Neural cell (in vitro differentiated cells): Measurements from ENCODE around the gene ZNF547. TPM values are rescaled to one million over a fixed set of nuclear protein-coding genes. Genes with fewer than 3 reads are reported as not detected.
A peak's percentile ranks its signal among the peaks of the same experiment; 100 is the strongest.

ENCODE experiments used
- H2AFZ ChIP-seq: fragments of 200-600, 300-800 bp; sonication (generic), shearing (Covaris generic); 2 replicates; pipeline ENCODE4 v1.6.0; 2014; ENCODE audit warnings: low read depth, mild to moderate bottlenecking, antibody characterized with exemption, low read length, moderate library complexity
- H3F3A ChIP-seq: fragments of 200-600 bp; shearing (Covaris generic); 2 replicates; pipeline ENCODE4 v1.6.1; 2016; ENCODE audit warnings: mild to moderate bottlenecking, moderate library complexity, mixed read lengths, antibody characterized with exemption, low read length; ENCODE audit not compliant: insufficient read depth, poor library complexity, severe bottlenecking
- H3K27ac ChIP-seq: fragments of 200-600, 300-800 bp; sonication (generic), shearing (Covaris generic); 2 replicates; pipeline ENCODE4 v1.5.1; 2014; ENCODE audit warnings: mild to moderate bottlenecking, low read length, moderate library complexity
- H3K27me3 ChIP-seq: fragments of 300-800, 200-600 bp; sonication (generic), shearing (Covaris generic); 2 replicates; pipeline ENCODE4 v1.6.0; 2014; ENCODE audit warnings: mild to moderate bottlenecking, low read depth, low read length, moderate library complexity; ENCODE audit not compliant: insufficient read depth
- H3K36me3 ChIP-seq: fragments of 300-800, 200-600 bp; sonication (generic), shearing (Covaris generic); 2 replicates; pipeline ENCODE4 v1.5.1; 2014; ENCODE audit warnings: mild to moderate bottlenecking, antibody characterized with exemption, low read length, moderate library complexity; ENCODE audit not compliant: insufficient read depth
- H3K4me2 ChIP-seq: fragments of 300-800, 200-600 bp; sonication (generic), shearing (Covaris generic); 2 replicates; pipeline ENCODE4 v1.6.0; 2014; ENCODE audit warnings: mild to moderate bottlenecking, low read length
- H3K4me3 ChIP-seq: fragments of 300-800, 200-600 bp; sonication (generic), shearing (Covaris generic); 2 replicates; pipeline ENCODE4 v1.5.1; 2014; ENCODE audit warnings: mild to moderate bottlenecking, low read length, moderate library complexity
- H3K79me2 ChIP-seq: fragments of 200-600 bp; shearing (Covaris generic); replicated peaks from 2 replicates; pipeline ENCODE4 v1.6.0; 2014; ENCODE audit warnings: mild to moderate bottlenecking, low read length, moderate library complexity; ENCODE audit not compliant: insufficient read depth
- H3K9ac ChIP-seq: fragments of 300-800, 200-600 bp; sonication (generic), shearing (Covaris generic); 2 replicates; pipeline ENCODE4 v1.6.1; 2016; ENCODE audit warnings: mild to moderate bottlenecking, low read length, mixed read lengths
- H3K9me2 ChIP-seq: fragments of 200-600 bp; shearing (Covaris generic); 2 replicates; pipeline ENCODE4 v1.6.1; 2016; ENCODE audit warnings: mild to moderate bottlenecking, low read length, mixed read lengths; ENCODE audit not compliant: insufficient read depth
- H3K9me3 ChIP-seq: fragments of 200-600, 300-800 bp; sonication (generic), shearing (Covaris generic); 2 replicates; pipeline ENCODE4 v1.6.1; 2016; ENCODE audit warnings: mild to moderate bottlenecking, mixed run types, low read length, moderate library complexity, mixed read lengths
- H4K20me1 ChIP-seq: fragments of 200-600 bp; shearing (Covaris generic); 2 replicates; pipeline ENCODE4 v1.6.1; 2016; ENCODE audit warnings: mild to moderate bottlenecking, mixed run types; ENCODE audit not compliant: insufficient read depth
- EP300 ChIP-seq: fragments of 450-650 bp; conservative IDR thresholded peaks from 2 replicates; pipeline ENCODE4 v1.6.1; 2014; ENCODE audit warnings: antibody characterized with exemption, mild to moderate bottlenecking, moderate library complexity; ENCODE audit not compliant: poor library complexity, severe bottlenecking
- EZH2 ChIP-seq: fragments of 200-600, 300-800 bp; shearing (Covaris generic), sonication (generic); IDR thresholded peaks from 2 replicates; pipeline ENCODE4 v1.6.1; 2014; ENCODE audit warnings: antibody characterized with exemption, low read length, borderline replicate concordance, mild to moderate bottlenecking; ENCODE audit not compliant: insufficient read depth, poor library complexity, severe bottlenecking
- MXI1 ChIP-seq: fragments of 450-650 bp; conservative IDR thresholded peaks from 2 replicates; pipeline ENCODE4 v1.6.1; 2014; ENCODE audit warnings: antibody characterized with exemption, mild to moderate bottlenecking; ENCODE audit not compliant: poor library complexity, severe bottlenecking
- POLR2AphosphoS5 ChIP-seq: IDR thresholded peaks from 2 replicates; pipeline ENCODE4 v1.6.1; 2012
- RAD21 ChIP-seq: fragments of 450-650 bp; conservative IDR thresholded peaks from 2 replicates; pipeline ENCODE4 v1.6.1; 2014; ENCODE audit warnings: antibody characterized with exemption, mild to moderate bottlenecking, moderate library complexity
- SMC3 ChIP-seq: fragments of 450-650 bp; conservative IDR thresholded peaks from 2 replicates; pipeline ENCODE4 v1.6.1; 2014; ENCODE audit warnings: antibody characterized with exemption, mild to moderate bottlenecking, moderate library complexity; ENCODE audit not compliant: poor library complexity
- TAF1 ChIP-seq: IDR thresholded peaks from 2 replicates; pipeline ENCODE4 v1.6.1; 2012; ENCODE audit warnings: low read depth
- polyA minus RNA-seq: library from RNA; depleted of rRNA, polyadenylated mRNA; stranded (reverse); fragments of >200 nt; gene quantifications from 2 replicates; pipeline ENCODE4 v1.2.3, GENCODE V29; 2014
- polyA plus RNA-seq: library from polyadenylated mRNA; depleted of rRNA; stranded (reverse); fragments of >200 nt; gene quantifications from 2 replicates; pipeline ENCODE4 v1.2.3, GENCODE V29; 2014
- TF ChIP-seq, protein P1 (sequence below): IDR thresholded peaks from 2 replicates; pipeline ENCODE4 v1.6.1; 2012; ENCODE audit warnings: borderline replicate concordance
- TF ChIP-seq, protein P2 (sequence below): fragments of 450-650 bp; IDR thresholded peaks from 2 replicates; pipeline ENCODE4 v1.5.1; 2014; ENCODE audit warnings: antibody characterized with exemption, mild to moderate bottlenecking, moderate library complexity; ENCODE audit not compliant: poor library complexity, severe bottlenecking

ZNF547 gene
- 11.6 and 13.1 TPM in 2 replicates for polyA plus RNA-seq
- 18.5 and 19.5 TPM in 2 replicates for polyA minus RNA-seq

DNA sequence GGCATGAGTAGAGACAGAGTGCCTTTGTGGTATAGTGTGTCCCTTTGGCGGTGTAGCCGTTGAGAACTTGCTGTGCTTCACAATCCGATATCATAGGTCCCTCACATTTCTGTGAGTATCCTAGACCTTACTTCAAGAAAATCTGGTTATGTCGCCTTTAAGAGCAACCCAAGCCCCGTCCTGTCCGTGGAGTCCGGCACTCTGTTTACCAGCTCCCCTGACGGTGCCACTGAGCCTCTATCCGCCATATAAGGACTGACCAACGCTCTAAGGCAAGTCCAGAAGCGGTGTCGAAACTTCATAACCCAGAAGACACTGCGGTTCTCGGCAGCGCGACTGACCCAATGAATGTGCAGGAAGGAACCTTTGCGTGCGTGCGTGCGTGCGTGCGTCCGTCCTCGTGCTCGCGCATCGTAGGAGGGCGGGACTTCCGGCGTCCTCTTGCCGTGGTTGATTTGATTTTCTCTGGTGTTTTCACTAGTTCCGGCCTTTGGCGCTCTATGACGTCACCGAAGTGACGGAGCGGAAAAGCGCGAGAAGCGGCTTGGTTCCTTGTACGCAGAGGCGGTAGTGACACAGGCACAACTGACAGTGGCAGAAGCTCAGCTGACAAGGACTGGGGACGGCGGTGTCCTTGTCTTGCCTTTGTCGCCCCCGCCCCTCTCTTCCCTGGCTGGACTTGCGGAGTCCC lies at the start of gene ZNF547, which contains the start of gene TRAPPC2B:
TSS of gene ZNF547 (plus strand) at position 555 of the 691 bp plus-strand sequence. CDS start 5,005 bp downstream, outside the sequence.
TSS of gene TRAPPC2B (plus strand) at position 555 of the 691 bp plus-strand sequence. CDS start 1,283 bp downstream, outside the sequence.
- Histone ChIP-seq H4K20me1 (no peaks in the 10 kb centered on the region), H3K4me3 (peak within 1 kb of the TSS; percentile 95)

DNA sequence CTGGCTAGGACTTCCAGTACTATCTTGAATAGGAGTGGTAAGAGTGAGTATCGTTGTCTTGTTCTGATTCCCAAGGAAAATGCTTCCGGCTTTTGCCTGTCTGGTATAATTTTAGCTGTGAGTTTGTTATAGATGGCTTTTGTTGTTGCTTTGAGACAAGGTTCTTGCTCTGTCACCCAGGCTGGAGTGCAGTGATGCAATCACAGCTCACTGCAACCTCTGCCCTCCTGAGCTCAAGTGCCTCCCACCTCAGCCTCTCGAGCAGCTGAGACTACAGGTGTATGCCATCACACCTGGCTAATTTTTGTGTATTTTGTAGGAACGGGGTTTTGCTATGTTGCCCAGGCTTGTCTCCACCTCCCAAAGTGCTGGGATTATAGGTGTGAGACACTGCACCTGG lies 49.2 kb upstream of the ZNF547 start:
- no peak overlapping the region for H3K4me2 ChIP-seq
- H3K9ac ChIP-seq: no peak overlapping the region
- H3K9me2 ChIP-seq: no peaks in the 10 kb centered on the region
- no peaks in the 10 kb centered on the region for H3K79me2 ChIP-seq
- H3K36me3 ChIP-seq: no peaks in the 10 kb centered on the region
- no peak for TF ChIP-seq RAD21
- TF ChIP-seq, protein P1, sequence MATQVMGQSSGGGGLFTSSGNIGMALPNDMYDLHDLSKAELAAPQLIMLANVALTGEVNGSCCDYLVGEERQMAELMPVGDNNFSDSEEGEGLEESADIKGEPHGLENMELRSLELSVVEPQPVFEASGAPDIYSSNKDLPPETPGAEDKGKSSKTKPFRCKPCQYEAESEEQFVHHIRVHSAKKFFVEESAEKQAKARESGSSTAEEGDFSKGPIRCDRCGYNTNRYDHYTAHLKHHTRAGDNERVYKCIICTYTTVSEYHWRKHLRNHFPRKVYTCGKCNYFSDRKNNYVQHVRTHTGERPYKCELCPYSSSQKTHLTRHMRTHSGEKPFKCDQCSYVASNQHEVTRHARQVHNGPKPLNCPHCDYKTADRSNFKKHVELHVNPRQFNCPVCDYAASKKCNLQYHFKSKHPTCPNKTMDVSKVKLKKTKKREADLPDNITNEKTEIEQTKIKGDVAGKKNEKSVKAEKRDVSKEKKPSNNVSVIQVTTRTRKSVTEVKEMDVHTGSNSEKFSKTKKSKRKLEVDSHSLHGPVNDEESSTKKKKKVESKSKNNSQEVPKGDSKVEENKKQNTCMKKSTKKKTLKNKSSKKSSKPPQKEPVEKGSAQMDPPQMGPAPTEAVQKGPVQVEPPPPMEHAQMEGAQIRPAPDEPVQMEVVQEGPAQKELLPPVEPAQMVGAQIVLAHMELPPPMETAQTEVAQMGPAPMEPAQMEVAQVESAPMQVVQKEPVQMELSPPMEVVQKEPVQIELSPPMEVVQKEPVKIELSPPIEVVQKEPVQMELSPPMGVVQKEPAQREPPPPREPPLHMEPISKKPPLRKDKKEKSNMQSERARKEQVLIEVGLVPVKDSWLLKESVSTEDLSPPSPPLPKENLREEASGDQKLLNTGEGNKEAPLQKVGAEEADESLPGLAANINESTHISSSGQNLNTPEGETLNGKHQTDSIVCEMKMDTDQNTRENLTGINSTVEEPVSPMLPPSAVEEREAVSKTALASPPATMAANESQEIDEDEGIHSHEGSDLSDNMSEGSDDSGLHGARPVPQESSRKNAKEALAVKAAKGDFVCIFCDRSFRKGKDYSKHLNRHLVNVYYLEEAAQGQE: no peak
- no peak for TF ChIP-seq MXI1
- TF ChIP-seq SMC3: no peak
- TF ChIP-seq TAF1: no peak
- no peak for TF ChIP-seq EP300
- no peak for TF ChIP-seq POLR2AphosphoS5
- TF ChIP-seq, protein P2, sequence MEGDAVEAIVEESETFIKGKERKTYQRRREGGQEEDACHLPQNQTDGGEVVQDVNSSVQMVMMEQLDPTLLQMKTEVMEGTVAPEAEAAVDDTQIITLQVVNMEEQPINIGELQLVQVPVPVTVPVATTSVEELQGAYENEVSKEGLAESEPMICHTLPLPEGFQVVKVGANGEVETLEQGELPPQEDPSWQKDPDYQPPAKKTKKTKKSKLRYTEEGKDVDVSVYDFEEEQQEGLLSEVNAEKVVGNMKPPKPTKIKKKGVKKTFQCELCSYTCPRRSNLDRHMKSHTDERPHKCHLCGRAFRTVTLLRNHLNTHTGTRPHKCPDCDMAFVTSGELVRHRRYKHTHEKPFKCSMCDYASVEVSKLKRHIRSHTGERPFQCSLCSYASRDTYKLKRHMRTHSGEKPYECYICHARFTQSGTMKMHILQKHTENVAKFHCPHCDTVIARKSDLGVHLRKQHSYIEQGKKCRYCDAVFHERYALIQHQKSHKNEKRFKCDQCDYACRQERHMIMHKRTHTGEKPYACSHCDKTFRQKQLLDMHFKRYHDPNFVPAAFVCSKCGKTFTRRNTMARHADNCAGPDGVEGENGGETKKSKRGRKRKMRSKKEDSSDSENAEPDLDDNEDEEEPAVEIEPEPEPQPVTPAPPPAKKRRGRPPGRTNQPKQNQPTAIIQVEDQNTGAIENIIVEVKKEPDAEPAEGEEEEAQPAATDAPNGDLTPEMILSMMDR: no peak
- no peaks in the 10 kb centered on the region for H3K9me3 ChIP-seq
- H3K27ac ChIP-seq: no peak overlapping the region
- H3F3A ChIP-seq: no peaks in the 10 kb centered on the region
- no peaks in the 10 kb centered on the region for H3K27me3 ChIP-seq
- H4K20me1 ChIP-seq: no peaks in the 10 kb centered on the region
- H3K4me3 ChIP-seq: no peak overlapping the region
- no peak overlapping the region for H2AFZ ChIP-seq

More for the DNA sequence above, at the start of gene ZNF547, which contains the start of gene TRAPPC2B:
- no peaks in the 10 kb centered on the region for H3F3A ChIP-seq
- no peaks in the 10 kb centered on the region for H3K27me3 ChIP-seq
- peaks cover 17% of the 10 kb centered on the region for H3K79me2 ChIP-seq
- peak within 1 kb of the TSS; percentile 99 for H3K4me2 ChIP-seq
- peak within 1 kb of the TSS; percentile 98 for H3K27ac ChIP-seq
- H3K36me3 ChIP-seq: no peaks in the 10 kb centered on the region
- H3K9me2 ChIP-seq: no peaks in the 10 kb centered on the region
- peak within 1 kb of the TSS; percentile 98 for H3K9ac ChIP-seq
- peak within 1 kb of the TSS; percentile 66 for H2AFZ ChIP-seq
- TF ChIP-seq POLR2AphosphoS5 (peak; percentile 95), RAD21 (peak; percentile 15), TAF1 (peak; percentile 59), EZH2 (no peak), EP300 (peak; percentile 84), SMC3 (peak; percentile 45), MXI1 (peak; percentile 71)
- TF ChIP-seq, protein P2: no peak
- TF ChIP-seq, protein P1: peak; percentile 75
- H3K9me3 ChIP-seq: no peaks in the 10 kb centered on the region
